GM19397 (cell line): Measurements from ENCODE around the gene N4BP2L1.
"Not testable (repeated sequence)": the region's sequence is repeated elsewhere in the genome, so short reads cannot be mapped to it uniquely, and the experiment has no call there.

Experiments used
- ATAC-seq: cut with Tn5 transposase; IDR thresholded peaks from one replicate; pipeline ENCODE4 v1.9.1; 2021; ENCODE audit warnings: mild to moderate bottlenecking, moderate library complexity; ENCODE audit not compliant: unreplicated experiment

N4BP2L1 gene

DNA sequence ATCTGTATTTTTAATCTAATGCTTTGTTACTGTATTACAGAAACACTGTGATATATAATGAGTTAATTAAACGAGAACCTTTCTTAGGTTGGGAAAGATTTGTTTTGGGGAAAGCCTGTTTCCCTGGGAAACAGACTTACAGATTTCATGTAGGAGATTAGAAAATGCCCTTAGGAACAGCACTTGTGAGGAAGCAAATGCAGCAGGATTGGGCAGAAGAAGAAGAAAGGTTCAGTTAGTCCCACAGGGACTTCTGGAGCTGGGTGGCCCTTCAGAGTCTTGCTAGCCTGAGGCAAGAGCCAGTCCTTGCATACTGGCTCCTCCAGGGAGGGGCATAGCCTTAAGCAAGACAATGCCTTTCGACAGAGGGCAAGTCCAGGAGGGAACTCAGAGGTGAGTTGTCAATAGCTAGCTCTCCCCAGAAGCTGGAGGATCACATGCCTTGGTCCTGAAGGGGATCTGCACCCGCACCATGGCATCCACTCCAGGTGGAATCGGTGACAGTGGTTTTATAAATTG, 36.8 kb downstream of the N4BP2L1 start:
- no peak for ATAC-seq

DNA sequence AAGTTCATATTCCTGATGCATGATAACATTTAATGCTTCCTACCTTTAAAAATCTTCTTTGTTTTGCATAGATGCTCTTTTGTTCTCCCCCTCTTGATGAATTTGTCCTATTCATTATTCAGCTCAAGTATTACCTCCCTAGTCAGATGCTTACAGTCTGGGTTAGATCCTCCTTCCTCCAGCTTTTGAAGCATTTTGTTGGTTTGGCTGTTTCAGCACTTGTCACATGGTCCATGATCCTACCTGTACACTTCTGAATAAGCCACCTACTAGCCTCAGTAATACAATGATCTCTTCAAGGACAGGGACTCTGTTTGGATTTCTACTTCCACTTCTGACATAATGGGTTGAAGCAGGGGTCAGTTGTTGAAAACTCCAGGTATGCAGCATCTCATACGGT, 37.4 kb downstream of the N4BP2L1 start:
- no peak for ATAC-seq

DNA sequence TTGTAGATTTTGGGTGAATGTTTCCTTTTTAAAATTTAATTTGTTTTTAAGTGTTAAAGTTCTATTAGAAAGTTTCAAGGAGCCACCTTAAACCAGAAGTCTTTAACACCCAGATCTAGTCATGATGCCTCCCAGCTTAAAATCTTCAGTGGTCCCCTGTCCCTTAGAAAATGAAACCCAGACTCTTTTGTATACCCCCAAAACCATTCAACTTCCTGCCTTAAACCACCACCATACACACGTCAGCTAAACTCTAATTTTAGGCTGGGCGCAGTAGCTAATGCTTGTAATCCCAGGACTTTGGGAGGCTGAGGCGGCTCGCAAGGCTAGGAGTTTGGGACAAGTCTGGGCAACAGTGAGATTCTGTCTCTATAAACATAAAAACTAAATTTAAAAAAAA, 37.9 kb downstream of the N4BP2L1 start:
- ATAC-seq: no peak

DNA sequence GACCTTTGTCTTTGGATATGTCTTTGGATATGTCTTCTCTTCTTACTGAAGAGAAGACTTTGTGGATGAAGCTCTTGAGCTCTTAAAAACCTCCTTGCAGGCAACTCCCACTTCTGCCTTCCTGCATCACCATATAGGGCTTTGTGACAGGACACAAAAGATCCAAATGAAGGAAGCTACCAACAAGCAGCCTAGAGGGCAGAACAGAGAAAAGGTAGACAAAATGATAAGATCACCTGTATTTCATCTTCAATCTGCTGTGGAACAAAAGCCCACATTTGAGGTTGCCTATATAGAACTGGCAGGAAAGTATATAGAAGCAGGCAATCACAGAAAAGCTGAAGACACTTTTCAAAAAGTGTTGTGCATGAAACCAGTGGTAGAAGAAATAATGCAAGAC, 42.5 kb downstream of the N4BP2L1 start:
- ATAC-seq: no peak

DNA sequence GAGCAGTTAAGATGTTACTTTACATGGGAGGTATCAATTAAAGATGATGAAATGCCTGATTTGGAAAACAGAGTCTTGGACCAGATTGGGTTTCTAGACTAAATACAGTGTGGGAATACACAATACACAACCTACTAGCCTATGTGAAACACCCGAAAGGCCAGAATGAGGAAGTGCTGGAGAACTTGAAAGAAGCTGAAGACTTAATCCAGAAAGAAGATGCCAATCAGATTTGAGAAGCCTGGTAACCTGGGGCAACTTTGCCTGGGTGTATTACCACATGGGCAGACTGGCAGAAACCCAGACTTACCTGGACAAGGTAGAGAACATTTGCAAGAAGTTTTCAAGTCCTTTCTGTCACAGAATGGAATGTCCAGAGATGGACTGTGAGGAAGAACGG, 43.2 kb downstream of the N4BP2L1 start:
- ATAC-seq: no peak

DNA sequence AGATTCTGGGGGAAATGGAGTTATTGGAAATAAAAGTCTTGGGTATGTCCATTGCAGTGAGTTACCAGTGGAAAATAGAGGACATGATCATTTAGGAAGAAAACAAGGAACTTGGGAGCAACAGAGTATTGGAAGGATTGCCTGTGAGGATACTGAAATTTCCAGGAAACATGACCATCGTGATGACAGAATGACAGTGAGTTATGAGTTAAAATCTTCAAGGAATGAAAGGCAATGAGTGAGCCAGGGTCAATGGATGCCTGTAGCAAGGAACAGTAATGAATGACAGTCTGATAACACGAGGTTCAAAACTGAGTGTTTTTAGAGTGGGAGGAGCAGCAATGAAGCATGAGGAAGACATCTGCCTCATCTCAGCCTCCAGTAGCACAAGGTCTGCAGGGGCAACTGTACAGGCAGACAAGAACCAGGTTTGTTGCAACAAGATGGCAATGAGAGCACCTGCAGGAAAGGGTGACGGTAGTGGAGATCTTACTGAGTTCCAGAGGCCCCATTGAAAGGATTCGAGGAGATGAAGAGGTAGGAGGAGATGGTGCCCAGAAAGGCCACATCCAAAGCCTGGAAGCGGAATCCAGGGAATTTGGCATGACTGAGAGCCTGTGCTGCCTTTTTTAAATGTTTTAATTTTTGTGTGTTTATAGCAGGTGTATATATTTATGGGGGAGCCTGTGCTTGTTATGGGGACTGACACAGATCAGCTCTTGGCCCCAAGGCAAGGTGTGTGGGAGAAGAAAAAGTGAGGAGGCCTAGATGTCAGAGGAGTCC, 43.9 kb downstream of the N4BP2L1 start:
- no peak for ATAC-seq

DNA sequence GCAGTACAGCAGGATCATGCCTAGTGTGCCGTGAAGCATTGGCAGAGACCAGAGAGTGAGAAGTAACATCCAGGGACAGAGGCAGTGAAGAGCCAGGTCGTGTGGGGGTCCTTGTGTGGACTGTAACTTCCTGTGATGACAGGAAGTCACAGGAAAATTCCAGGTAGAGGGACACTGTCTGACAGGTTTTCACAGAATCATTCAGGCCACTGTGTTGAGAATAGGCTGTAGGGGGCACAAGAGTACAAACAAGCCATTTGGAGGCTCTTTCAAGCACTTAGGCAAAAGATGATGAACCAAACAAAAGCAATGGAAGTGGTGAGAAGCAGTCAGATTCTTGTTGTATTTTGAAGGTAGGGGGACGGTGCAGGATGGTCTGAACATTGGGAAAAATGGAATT, 46.4 kb downstream of the N4BP2L1 start:
- no peak for ATAC-seq

DNA sequence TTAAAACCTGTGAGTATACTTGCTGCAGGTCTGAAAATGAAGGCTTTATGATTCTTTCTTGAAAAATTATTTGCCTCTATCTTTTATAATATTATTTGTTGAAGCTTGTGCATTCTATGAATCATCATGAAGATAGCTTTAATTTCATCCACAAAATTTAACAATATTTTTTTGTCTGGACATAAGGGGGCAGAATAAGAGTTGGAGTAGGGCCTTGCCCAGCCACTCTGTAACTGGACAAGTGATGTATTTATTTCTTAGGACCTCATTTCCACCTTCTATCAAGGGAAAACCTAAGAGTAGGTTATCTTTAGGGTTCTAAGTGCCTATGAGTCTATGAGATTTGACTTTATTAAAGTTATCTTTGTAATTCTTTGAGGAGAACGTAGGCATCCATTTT, 49.9 kb downstream of the N4BP2L1 start:
- no peak for ATAC-seq

DNA sequence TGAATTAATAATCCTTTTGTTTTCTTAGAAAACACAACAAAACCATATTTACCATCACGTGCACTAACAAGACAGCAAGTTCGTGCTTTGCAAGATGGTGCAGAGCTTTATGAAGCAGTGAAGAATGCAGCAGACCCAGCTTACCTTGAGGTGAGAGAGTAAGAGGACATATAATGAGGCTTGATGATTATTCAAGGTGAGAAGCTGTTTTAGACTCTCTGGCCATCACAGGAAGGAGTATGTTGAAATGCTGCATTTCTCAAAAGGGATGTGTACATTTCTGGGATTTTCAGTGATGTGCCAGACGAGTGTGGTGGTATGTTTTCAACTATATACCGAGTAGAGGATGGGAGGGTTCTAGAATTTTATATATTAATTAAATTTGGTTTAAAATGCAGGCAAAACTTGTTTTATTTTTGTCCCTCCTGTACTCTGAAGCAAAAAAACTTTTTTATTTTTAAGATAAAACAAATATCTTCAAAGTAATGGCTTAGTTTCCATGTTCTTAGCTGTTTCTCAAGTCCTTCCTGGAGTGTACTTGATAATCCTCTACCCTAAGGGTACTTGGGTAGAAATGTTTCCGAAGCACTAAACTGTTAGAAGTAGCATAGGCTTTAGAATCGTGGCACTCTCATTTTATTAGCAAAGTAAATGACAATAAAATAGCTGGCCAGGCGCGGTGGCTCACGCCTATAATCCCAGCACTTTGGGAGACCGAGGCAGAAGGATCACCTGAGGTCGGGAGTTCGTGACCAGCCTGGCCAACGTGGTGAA, 51.1 kb downstream of the N4BP2L1 start:
- no peak for ATAC-seq

DNA sequence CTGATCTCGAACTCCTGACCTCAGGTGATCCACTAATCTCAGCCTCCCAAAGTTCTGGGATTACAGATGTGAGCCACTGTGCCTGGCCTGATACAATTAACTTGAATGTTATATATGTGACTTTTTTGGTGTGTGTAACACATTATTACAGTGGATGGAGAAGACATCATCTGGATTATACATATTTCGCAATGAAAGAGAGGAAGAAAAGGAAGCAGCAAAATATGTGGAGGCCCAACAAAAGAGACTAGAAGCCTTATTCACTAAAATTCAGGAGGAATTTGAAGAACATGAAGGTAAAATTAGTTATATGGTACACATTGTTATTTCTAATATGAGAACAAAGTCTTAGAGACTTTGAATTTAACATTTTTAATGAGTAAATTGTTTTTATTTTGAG, 57.1 kb downstream of the N4BP2L1 start:
- no peak for ATAC-seq

DNA sequence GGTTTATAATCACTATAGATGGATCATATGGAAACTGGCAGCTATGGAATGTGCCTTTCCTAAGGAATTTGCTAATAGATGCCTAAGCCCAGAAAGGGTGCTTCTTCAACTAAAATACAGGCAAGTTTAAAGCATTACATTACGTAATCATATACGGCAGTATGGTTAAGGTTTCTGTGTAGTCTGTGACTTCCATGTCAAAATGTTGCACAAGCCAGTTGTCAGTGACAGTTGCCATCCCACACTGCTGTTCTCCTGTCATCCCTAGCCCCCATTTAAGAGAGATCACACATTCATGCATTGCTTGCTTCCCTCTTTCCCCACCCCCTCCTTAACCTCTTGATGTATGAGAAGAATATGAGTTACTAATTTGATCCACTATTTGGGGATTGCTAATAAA, 65.4 kb downstream of the N4BP2L1 start:
- ATAC-seq: no peak

DNA sequence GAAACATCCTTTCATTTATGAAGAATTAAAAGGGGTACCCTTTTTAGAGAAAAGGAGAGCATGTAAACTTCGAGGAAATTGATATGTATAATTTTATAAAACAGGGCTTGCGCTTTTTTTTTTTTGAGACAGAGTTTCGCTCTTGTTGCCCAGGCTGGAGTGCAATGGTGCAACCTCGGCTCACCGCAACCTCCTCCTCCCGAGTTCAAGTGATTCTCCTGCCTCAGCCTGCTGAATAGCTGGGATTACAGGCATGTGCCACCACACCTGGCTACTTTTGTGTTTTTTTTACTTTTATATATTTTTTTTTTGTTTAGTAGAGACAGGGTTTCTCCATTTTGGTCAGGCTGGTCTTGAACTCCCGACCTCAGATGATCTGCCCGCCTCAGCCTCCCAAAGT, 72.0 kb downstream of the N4BP2L1 start:
- not testable (repeated sequence) for ATAC-seq

DNA sequence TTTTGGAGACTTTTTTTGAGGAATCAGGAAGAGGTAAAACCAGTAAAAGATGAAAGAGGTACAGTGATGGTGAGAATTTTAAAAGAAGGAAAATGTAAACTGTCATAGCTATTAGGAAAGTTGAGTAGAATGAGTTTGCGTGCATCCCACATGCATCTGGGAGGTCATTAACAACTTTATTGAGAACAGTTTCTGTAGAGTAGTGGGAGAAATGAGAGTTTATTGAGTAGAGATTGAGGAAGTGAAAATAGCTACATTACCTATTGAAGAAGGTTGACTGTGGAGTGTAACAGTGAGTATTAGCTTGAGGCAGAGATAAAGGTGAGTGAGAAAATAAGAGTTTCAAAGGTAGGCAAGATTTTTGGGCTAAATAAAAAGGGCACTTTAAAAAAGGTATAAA, 73.9 kb downstream of the N4BP2L1 start:
- no peak for ATAC-seq

DNA sequence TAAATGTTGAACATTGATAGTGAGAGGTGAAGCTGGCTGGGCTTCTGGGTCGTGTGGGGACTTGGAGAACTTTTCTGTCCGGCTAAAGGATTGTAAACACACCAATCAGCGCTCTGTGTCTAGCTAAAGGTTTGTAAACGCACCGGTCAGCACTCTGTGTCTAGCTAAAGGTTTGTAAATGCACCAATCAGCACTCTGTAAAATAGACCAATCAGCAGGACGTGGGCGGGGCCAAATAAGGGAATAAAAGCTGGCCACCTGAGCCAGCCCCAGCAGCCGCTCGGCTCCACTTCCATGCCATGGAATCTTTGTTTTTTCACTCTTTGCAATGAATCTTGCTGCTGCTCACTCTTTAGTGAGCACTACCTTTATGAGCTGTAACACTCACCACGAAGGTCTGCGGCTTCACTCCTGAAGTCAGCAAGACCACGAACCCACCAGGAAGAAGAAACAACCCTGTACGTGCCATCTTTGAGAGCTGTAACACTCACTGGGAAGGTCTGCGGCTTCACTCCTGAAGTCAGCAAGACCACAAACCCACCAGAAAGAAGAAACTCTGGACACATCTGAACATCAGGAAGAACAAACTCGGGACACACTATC, 77.0 kb downstream of the N4BP2L1 start:
- ATAC-seq: not testable (repeated sequence)
